ENCODE data around the gene PMPCA.
A peak's percentile ranks its signal among the peaks of the same experiment; 100 is the strongest.
"Not testable (repeated sequence)": the region's sequence is repeated elsewhere in the genome, so short reads cannot be mapped to it uniquely, and the experiment has no call there.

The PMPCA gene

DNA sequence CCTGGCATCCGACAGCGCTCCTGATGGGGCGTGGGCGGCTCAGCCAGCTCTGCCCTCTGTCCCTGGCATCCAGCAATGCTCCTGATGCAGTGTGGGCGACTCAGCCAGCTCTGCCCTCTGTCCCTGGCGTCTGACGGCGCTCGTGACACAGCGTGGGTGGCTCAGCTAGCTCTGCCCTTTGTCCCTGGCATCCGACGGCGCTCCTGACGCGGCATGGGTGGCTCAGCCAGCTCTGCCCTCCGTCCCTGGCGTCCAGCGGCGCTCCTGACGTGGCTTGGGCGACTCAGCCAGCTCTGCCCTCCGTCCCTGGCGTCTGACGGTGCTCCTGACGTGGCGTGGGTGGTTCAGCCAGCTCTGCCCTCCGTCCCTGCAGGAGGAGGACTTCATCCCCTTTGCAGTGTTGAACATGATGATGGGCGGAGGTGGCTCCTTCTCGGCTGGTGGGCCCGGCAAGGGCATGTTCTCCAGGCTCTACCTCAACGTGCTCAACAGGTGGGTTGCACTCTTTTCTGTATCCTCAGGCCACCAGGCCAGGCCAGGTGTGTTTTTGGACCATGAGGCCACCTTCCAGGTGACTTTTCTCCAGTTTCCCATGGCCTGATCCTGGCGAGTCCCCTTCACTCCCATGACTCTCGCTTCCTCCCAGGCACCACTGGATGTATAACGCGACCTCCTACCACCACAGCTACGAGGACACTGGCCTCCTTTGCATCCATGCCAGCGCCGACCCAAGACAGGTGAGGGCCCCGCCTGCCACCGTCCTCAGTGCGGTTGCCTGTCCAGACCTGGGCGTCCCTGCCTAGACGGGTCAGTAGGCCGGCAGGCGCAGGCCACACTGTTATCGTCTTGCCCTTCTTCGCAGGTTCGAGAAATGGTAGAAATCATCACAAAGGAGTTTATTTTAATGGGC is 8.0 kb downstream of the PMPCA start:
- no peak for DNase-seq

GRCh38 chr9:136419092-136419420 is 8.6 kb downstream of the PMPCA start:
- no peak for DNase-seq

- no peak for DNase-seq
Measured at GRCh38 chr9:136421791-136422190, 11.3 kb downstream of the PMPCA start.

DNA sequence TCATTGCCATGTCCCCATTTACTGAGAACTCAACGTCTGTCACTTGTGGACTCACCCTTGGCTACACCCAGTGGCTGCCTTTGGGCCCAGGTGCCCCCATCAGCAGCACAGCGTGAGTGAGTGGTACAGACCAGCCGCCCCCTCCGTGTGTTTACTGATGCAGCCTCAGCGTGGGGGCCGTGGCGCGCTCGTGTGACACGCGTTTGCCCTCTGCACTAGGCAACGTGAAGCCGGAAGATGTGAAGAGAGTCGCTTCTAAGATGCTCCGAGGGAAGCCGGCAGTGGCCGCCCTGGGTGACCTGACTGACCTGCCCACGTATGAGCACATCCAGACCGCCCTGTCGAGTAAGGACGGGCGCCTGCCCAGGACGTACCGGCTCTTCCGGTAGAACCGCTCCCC is 12.4 kb downstream of the PMPCA start:
- no peak for DNase-seq

DNA sequence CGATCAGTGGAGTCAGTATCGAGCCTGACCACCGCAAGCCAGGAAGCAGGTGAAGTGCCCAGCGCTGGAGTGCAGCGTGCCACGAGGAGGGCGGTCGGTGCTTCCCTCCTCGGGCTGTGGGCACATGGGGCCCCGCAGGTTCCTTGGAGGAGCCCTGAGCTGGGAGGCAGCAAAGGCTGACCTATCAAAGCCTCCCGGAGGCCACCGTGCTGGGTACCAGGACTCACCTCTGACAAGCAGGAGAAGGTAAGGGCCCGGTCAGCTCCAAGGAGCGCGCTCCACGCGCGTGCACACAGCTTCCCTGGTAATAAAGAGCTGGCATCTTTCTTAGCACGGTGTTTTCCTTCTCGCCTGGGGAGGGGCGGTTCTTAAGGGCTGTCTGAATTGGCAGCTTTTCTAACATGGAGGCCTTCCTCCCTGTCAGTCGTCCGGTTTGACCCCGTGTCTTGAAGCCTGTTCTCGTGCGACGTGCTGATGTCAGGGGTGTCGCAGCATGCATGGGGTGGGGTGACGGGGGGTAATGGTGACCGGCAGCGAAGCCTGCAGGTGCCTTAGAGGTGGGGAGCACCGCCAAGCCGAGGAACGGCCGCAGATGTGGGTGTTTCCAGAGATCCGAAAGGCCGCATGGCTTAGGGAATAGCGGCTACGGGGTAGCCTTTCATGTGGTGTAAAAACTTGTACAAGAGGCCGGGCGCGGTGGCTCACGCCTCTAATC is 13.1 kb downstream of the PMPCA start:
- DNase-seq: no peak

DNA sequence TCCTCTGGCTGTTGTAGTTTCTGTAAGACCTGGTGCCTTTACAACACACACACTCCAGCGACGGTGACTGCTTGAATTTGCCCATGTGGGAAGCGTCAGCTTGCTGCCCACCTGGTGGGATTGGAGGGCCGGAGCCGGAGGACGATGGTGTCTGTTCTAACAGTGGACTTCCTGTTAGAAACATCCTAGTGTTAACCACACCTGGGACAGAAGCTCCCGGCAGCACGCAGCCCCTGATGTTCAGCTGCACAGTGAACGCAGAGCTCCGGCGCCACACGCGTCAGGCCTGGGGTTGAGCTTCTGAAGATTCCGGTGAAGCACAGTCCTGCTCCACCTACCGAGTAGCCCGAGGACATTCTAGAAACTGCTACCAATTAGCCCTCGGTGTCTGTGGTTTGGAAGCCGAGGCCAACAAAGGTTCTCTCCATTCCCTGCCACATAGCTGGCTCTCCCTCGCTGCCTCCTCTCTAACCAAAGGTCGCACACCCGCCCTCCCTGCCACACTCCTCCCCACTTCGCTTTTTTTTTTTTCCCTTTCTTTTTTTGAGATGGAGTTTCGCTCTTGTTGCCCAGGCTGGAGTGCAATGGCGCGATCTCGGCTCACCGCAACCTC is 14.4 kb downstream of the PMPCA start:
- DNase-seq: no peak

DNA sequence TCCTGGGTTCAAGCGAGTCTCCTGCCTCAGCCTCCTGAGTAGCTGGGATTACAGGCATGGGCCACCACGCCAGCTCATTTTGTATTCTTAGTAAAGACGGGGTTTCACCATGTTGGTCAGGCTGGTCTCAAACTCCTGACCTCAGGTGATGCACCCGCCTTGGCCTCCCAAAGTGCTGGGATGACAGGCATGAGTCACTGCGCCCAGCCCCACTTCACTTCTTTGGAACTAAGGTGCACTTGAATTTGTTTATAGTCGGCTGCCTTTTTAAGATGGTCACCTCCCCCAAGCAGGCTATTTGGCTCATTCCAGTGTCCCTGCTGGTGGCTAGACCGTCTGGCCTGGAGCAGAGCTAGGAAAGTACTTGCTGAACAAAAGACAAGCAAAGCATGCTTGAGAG is 14.9 kb downstream of the PMPCA start:
- not testable (repeated sequence) for DNase-seq

DNA sequence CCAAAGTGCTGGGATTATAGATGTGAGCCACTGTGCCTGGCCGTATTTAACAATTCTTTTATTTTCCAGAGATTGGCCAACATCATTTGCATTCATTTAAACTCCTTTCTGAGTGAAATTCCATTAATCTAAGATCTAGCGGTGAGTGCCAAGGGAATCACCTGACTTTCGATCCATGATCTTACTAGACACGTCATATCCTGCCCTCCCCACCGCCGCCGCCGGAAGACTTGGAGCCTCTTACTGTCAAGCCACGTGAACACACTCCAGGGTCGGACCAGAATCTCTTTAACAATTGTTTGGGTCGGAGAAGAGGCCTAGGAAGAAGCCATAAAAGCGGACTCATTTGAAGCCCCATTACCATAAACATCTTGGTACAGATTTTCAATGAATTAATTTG is 16.3 kb downstream of the PMPCA start:
- DNase-seq: no peak

GRCh38 chr9:136429075-136429628 is 18.7 kb downstream of the PMPCA start:
- no peak for DNase-seq

GRCh38 chr9:136429683-136430491 is 19.4 kb downstream of the PMPCA start:
- DNase-seq: no peak

DNA sequence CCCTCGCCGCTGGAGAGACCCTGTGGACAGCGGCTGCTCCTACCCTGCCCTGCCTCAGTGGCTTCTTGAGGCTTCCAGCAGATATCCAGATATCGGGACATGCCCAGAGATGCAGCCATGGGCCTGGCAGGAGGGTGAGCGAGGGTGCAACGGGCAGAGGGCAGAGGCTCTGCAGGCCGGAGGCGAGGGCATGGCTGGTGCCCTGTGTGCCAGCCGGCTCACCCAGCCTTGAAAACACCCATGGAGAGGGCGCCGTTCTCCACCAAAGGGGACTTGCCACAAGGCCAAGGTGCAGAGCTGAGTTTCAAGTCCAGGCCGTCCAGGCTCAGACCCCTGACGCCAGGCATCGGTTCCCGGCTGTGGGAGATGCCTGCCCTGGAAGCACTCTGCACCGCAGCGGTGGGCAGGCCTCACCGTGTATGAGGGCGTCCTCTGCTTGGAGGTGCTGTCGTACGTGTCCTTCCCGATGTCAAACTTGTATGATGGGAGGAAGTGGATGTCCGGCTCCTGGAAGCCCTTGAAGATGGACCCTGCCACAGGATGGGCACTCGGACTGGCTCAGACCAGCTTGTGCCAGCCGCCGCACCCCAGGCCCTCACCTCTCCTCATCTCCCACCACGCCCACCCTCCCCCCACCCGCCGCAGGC is 20.3 kb downstream of the PMPCA start:
- no peak for DNase-seq

- DNase-seq: no peak
Measured at GRCh38 chr9:136431782-136432350, 21.4 kb downstream of the PMPCA start.

DNA sequence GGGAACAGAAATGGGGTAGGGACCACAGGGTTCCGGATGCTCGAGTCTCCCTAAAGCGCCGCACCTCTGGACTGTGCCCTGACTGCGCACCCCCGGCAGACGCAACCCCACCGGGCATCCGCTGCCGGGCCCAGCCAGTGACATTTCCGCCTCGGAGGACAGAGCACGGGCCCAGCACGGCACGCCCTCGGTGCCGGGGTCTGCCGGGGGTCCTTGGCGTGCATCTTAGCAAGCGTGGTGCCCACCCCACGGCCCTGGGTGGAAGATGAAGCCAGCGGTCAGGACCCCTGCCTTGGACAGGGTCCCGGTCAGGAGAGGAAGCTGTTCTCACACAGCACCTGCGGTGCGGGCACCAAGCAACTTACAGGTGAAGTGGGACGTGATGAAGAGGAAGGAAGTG is 22.1 kb downstream of the PMPCA start:
- no peak for DNase-seq

GRCh38 chr9:136433043-136433715 is 22.7 kb downstream of the PMPCA start:
- no peak for DNase-seq

DNA sequence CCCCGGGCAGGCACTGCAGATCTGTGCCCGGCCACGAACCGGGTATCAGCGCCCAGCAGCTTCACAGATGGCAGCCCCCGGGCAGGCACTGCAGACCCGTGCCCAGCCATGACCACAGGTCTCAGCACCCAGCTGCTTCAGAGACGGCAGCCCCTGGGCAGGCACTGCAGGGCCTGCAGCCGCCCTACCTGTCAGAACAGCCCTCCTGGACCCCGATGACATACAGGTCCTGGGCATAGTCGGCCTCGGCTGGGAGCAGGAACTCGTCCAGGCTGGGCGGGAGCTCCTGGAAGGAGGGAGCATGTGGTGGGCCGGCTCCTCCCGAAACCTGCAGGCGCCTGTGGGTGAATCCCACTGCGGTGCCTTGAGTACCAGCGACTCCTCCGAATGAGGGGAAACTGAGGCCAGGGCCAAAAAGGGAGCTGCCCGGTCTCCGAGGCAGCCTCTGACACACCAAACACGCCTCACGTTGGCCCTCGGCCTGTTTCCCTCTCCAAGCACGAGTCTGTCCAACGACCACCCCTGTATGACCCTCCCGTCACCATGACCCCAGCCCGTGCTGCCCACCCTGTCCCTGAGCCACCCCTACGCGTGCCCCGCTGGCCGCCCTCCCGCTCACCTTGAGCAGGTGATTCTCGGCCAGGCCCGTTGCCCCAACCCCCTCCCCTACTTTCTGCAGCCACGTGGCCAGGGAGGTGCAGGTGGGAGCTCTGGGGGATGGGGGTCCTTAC is 23.6 kb downstream of the PMPCA start:
- DNase-seq: no peak

GRCh38 chr9:136434580-136435169 is 24.2 kb downstream of the PMPCA start:
- DNase-seq: no peak

GRCh38 chr9:136436055-136436634 is 25.7 kb downstream of the PMPCA start:
- no peak for DNase-seq

DNA sequence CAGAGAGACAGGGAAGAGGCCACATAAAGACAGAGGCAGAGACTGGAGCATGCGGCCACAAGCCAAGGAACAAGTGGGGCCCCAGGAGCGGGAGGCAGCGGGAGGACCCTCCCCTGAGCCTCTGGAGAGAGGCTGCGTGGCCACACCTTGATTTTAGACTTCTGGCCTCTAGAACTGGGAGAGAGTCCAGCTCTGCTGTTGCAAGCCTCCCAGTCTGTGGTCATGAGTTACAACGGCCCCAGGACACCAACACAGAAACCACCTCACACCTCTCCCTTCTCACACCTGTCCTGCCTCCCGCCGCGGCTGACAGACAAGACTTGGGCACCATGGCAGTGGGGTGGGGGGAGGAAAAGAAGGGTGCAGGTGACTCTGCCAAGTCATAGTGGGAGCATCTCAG is 27.0 kb downstream of the PMPCA start:
- DNase-seq: no peak

DNA sequence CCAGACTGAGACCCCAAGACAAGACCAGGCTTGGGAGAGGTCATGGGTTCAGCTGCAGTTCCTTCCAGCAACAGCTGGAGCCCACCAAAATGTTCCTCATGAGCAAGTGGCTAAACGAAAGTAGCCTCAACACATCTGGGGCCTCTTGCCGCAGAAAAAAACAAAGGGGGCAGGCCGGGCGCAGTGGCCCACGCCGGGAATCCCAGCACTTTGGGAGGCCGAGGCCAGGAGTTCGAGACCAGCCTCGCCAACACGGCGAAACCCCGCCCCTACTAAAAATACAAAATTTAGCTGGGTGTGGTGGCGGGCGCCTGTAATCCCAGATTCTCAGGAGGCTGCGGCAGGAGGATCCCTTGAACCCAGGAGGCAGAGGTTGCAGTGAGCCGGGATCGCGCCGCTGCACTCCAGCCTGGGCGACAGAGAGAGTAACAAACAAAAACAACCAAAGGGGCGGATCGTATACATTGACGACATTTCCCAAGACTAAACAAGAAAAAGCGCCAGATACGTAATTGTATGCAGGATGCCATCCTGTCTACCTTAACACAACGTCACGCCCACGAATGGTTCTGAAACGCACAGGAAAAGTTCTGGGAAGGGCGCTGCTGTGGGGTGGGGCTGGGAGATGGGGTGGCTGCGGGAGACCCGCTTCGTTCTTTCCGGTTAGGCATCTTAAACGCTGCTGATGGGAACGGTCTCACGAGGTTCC is 27.5 kb downstream of the PMPCA start:
- peak; percentile 10 for DNase-seq

All from activated CD4-positive, alpha-beta T cell treated with anti-CD3 and anti-CD28 coated beads, Interleukin-2, Interleukin-6, amounts not matched to agents 100 ng/mL and 50 ng/mL, durations not matched to agents 16 hours and 8 hours (primary cell).